D341Med (cell line): ENCODE data around the gene AOC2.
"Not testable (repeated sequence)": the region's sequence is repeated elsewhere in the genome, so short reads cannot be mapped to it uniquely, and the experiment has no call there.

Experiments used
- DNase-seq: peaks from one replicate; pipeline ENCODE4 v3.0.0; 2012; ENCODE audit warnings: low spot score

AOC2 gene

GRCh38 chr17:42832213-42832933 lies 12.0 kb upstream of the AOC2 start:
- no peak for DNase-seq

- DNase-seq, result peak; percentile 99
Observed at GRCh38 chr17:42832934-42833766, 11.2 kb upstream of the AOC2 start, which contains the start of gene PSME3. PSME3 (plus strand) TSS chr17:42833397; CDS start chr17:42833632, 235 bp downstream.

- DNase-seq, result no peak
Observed at GRCh38 chr17:42833767-42834422, 10.5 kb upstream of the AOC2 start.

GRCh38 chr17:42835732-42836131 lies 8.6 kb upstream of the AOC2 start:
- no peak for DNase-seq

- no peak for DNase-seq
Observed at GRCh38 chr17:42841975-42842685, 2.2 kb upstream of the AOC2 start.

- DNase-seq, result peak; percentile 85
Observed at GRCh38 chr17:42843358-42843934, 934 bp upstream of the AOC2 start.

GRCh38 chr17:42844761-42845555 lies 578 bp downstream of the AOC2 start:
- no peak for DNase-seq

GRCh38 chr17:42845556-42845917 lies 1.2 kb downstream of the AOC2 start:
- no peak for DNase-seq

GRCh38 chr17:42845918-42846593 lies 1.7 kb downstream of the AOC2 start:
- no peak for DNase-seq

GRCh38 chr17:42846594-42847280 lies 2.4 kb downstream of the AOC2 start:
- DNase-seq, result no peak

- no peak for DNase-seq
Observed at GRCh38 chr17:42848093-42848492, 3.7 kb downstream of the AOC2 start.

- DNase-seq, result no peak
Observed at GRCh38 chr17:42849031-42849430, 4.7 kb downstream of the AOC2 start.

- DNase-seq, result no peak
Observed at GRCh38 chr17:42849451-42850181, 5.2 kb downstream of the AOC2 start.

- DNase-seq, result no peak
Observed at GRCh38 chr17:42850954-42851353, 6.6 kb downstream of the AOC2 start, which contains the start of gene AOC3. AOC3 (plus strand) TSS chr17:42851199; CDS start chr17:42851344, 145 bp downstream.

GRCh38 chr17:42851371-42852240 lies 7.2 kb downstream of the AOC2 start:
- DNase-seq, result not testable (repeated sequence)

- no peak for DNase-seq
Observed at GRCh38 chr17:42852351-42852750, 8.0 kb downstream of the AOC2 start.

GRCh38 chr17:42853004-42853403 lies 8.6 kb downstream of the AOC2 start:
- DNase-seq, result no peak

GRCh38 chr17:42853597-42853967 lies 9.2 kb downstream of the AOC2 start:
- DNase-seq, result no peak
